Endodermal cell (in vitro differentiated cells): ENCODE results near the gene MPST. TPM values are rescaled to one million over a fixed set of nuclear protein-coding genes. Genes with fewer than 3 reads are reported as not detected.

Source experiments
- DNase-seq: peaks from one replicate; pipeline ENCODE4 v3.0.0-alpha.2; 2017
- H3K27ac ChIP-seq: 2 replicates; pipeline ENCODE4 v1.5.1; 2013; ENCODE audit warnings: mild to moderate bottlenecking, low read depth, low read length, moderate library complexity
- H3K27me3 ChIP-seq: 2 replicates; pipeline ENCODE4 v1.6.1; 2013; ENCODE audit warnings: mild to moderate bottlenecking, low read length, moderate library complexity; ENCODE audit not compliant: insufficient read depth, control insufficient read depth, poor library complexity, severe bottlenecking
- H3K36me3 ChIP-seq: 2 replicates; pipeline ENCODE4 v1.7.0; 2013; ENCODE audit warnings: mild to moderate bottlenecking, low read length, moderate library complexity; ENCODE audit not compliant: control insufficient read depth, insufficient read depth
- H3K4me1 ChIP-seq: one replicate; pipeline ENCODE4 v1.7.0; 2013; ENCODE audit warnings: low read length; ENCODE audit not compliant: control insufficient read depth, insufficient read depth
- H3K4me3 ChIP-seq: 2 replicates; pipeline ENCODE4 v1.5.1; 2013; ENCODE audit warnings: mild to moderate bottlenecking, low read length, moderate library complexity
- H3K9ac ChIP-seq: 2 replicates; pipeline ENCODE4 v1.6.1; 2013; ENCODE audit warnings: mild to moderate bottlenecking, low read length, moderate library complexity; ENCODE audit not compliant: poor library complexity, severe bottlenecking; ENCODE audit errors: extremely low read depth
- H3K9me3 ChIP-seq: 2 replicates; pipeline ENCODE4 v1.6.1; 2013; ENCODE audit warnings: mild to moderate bottlenecking, low read length, moderate library complexity; ENCODE audit not compliant: control insufficient read depth
- H3K27ac Mint-ChIP-seq: 2 replicates; pipeline ENCODE4 v1.8.0; 2020; ENCODE audit warnings: mixed read lengths
- H3K27me3 Mint-ChIP-seq: 2 replicates; pipeline ENCODE4 v1.8.0; 2021; ENCODE audit warnings: mild to moderate bottlenecking, mixed read lengths; ENCODE audit not compliant: insufficient read depth
- H3K36me3 Mint-ChIP-seq: 2 replicates; pipeline ENCODE4 v1.8.0; 2020; ENCODE audit warnings: low read depth, mixed read lengths
- H3K4me1 Mint-ChIP-seq: 2 replicates; pipeline ENCODE4 v1.8.0; 2020; ENCODE audit warnings: mixed read lengths
- H3K4me3 Mint-ChIP-seq: 2 replicates; pipeline ENCODE4 v1.8.0; 2020; ENCODE audit warnings: mild to moderate bottlenecking, moderate library complexity, mixed read lengths
- H3K9me3 Mint-ChIP-seq: 2 replicates; pipeline ENCODE4 v1.8.0; 2020; ENCODE audit warnings: mild to moderate bottlenecking, mixed read lengths
- CTCF ChIP-seq: fragments of 200-600 bp; sonication (generic); conservative IDR thresholded peaks from 2 replicates; pipeline ENCODE4 v1.5.0; 2021; ENCODE audit warnings: antibody characterized with exemption, mild to moderate bottlenecking
- WGBS, 2 experiments: methylation state at CpG; one replicate each; pipeline versions ENCODE4 v1.1.5 to v1.1.7; 2013; ENCODE audit warnings: missing lambda C conversion rate in 2 of 2, mixed read lengths in 1 of 2; ENCODE audit not compliant: insufficient coverage in 1 of 2, insufficient read length in 1 of 2; 5-methylcytosine and 5-hydroxymethylcytosine counted together
- total RNA-seq, 2 donors: library from RNA; stranded (reverse); fragmentation: NEBNext Ultra II Directional in 1 of 2; extraction: Animal tissue kit (Norgen Biotek cat#: 25700) in 1 of 2; gene quantifications; 2 replicates in 1 of 2; 3 replicates in 1 of 2; pipeline ENCODE4 v1.2.1, GENCODE V29; 2021

The MPST gene
- total RNA-seq, 2 donors from 2014 or later = 71.7 to 74.6 TPM

- no peak for DNase-seq
- peaks cover 14% of the 10 kb centered on the region for H3K27me3 ChIP-seq
- WGBS, 2 experiments = 81 to 93% methylated on average over 2 of the region's 2 CpGs
- Mint-ChIP-seq H3K4me3 (no peak overlapping the region), H3K27ac (no peak overlapping the region), H3K4me1 (no peaks in the 10 kb centered on the region), H3K9me3 (peaks cover 1% of the 10 kb centered on the region), H3K27me3 (peaks cover 47% of the 10 kb centered on the region), H3K36me3 (no peaks in the 10 kb centered on the region)
- no peaks in the 10 kb centered on the region for H3K36me3 ChIP-seq
- no peak overlapping the region for H3K27ac ChIP-seq
- no peaks in the 10 kb centered on the region for H3K9me3 ChIP-seq
- no peak for TF ChIP-seq CTCF
- H3K9ac ChIP-seq = no peak overlapping the region
- no peak overlapping the region for H3K4me3 ChIP-seq
- no peaks in the 10 kb centered on the region for H3K4me1 ChIP-seq
Measured at GRCh38 chr22:37008365-37008764, 11.2 kb upstream of the MPST start.

GRCh38 chr22:37009490-37009889 is 10.1 kb upstream of the MPST start:
- WGBS, 2 experiments = 90 to 100% methylated on average over 1 to 2 of the region's 2 CpGs
- DNase-seq = no peak
- H3K9me3 Mint-ChIP-seq = no peaks in the 10 kb centered on the region

GRCh38 chr22:37010174-37010573 is 9.4 kb upstream of the MPST start:
- Mint-ChIP-seq H3K27ac (no peak overlapping the region), H3K27me3 (peaks cover 38% of the 10 kb centered on the region), H3K9me3 (no peaks in the 10 kb centered on the region), H3K36me3 (no peaks in the 10 kb centered on the region), H3K4me3 (no peak overlapping the region), H3K4me1 (peaks cover 3% of the 10 kb centered on the region)
- TF ChIP-seq CTCF = no peak
- 75 to 91% methylated on average over 2 to 4 of the region's 4 CpGs for WGBS, 2 experiments
- Histone ChIP-seq H3K4me3 (no peak overlapping the region), H3K36me3 (no peaks in the 10 kb centered on the region), H3K9ac (no peak overlapping the region), H3K27me3 (peaks cover 14% of the 10 kb centered on the region), H3K27ac (no peak overlapping the region), H3K4me1 (no peaks in the 10 kb centered on the region), H3K9me3 (no peaks in the 10 kb centered on the region)
- DNase-seq = no peak

More at GRCh38 chr22:37009490-37009889, 10.1 kb upstream of the MPST start:
- no peak overlapping the region for H3K27ac Mint-ChIP-seq
- no peak overlapping the region for H3K4me3 ChIP-seq
- H3K4me1 Mint-ChIP-seq = no peaks in the 10 kb centered on the region
- no peaks in the 10 kb centered on the region for H3K4me1 ChIP-seq
- peaks cover 42% of the 10 kb centered on the region for H3K27me3 Mint-ChIP-seq
- no peaks in the 10 kb centered on the region for H3K36me3 ChIP-seq
- no peak for TF ChIP-seq CTCF
- H3K4me3 Mint-ChIP-seq = no peak overlapping the region
- H3K9ac ChIP-seq = no peak overlapping the region
- no peaks in the 10 kb centered on the region for H3K36me3 Mint-ChIP-seq
- no peaks in the 10 kb centered on the region for H3K9me3 ChIP-seq
- peaks cover 14% of the 10 kb centered on the region for H3K27me3 ChIP-seq
- H3K27ac ChIP-seq = no peak overlapping the region
